GM18505 (cell line): ENCODE measurements around the gene NXPH4.

Experiments
- ATAC-seq: cut with Tn5 transposase; IDR thresholded peaks from one replicate; pipeline ENCODE4 v1.9.1; 2021; ENCODE audit not compliant: unreplicated experiment
- POLR2A ChIP-seq: IDR thresholded peaks from 4 replicates; pipeline ENCODE4 v1.6.1; 2011; ENCODE audit warnings: borderline replicate concordance; ENCODE audit not compliant: insufficient read depth, insufficient read length; ENCODE audit errors: extremely low read depth

The NXPH4 gene

DNA sequence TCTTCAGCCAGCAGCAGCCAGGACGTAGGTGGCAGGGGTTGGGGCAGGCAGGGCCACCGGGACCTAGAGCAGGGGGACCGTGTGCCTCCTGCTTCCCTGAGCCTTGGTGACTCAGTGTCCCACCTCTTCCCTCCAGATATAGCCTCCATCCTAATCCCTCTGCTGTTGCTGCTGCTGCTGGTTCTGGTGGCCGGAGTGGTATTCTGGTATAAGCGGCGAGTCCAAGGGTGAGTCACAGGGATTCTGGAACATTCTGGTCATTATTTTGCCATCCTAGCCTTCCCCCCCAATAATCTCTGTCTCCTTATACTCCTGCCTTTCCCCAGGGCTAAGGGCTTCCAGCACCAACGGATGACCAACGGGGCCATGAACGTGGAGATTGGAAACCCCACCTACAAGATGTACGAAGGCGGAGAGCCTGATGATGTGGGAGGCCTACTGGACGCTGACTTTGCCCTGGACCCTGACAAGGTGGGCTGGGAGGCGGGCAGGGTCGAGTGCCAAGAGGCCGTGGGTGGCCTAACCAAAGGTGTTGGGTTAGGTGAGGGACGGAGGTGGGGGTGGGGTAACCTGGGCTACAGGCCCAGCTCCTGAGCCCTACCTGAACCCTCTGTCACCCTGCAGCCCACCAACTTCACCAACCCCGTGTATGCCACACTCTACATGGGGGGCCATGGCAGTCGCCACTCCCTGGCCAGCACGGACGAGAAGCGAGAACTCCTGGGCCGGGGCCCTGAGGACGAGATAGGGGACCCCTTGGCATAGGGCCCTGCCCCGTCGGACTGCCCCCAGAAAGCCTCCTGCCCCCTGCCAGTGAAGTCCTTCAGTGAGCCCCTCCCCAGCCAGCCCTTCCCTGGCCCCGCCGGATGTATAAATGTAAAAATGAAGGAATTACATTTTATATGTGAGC is 4.5 kb upstream of the NXPH4 start:
- no peak for ATAC-seq
- TF ChIP-seq POLR2A: no peak

DNA sequence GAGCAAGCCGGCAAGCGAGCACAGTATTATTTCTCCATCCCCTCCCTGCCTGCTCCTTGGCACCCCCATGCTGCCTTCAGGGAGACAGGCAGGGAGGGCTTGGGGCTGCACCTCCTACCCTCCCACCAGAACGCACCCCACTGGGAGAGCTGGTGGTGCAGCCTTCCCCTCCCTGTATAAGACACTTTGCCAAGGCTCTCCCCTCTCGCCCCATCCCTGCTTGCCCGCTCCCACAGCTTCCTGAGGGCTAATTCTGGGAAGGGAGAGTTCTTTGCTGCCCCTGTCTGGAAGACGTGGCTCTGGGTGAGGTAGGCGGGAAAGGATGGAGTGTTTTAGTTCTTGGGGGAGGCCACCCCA is 3.9 kb upstream of the NXPH4 start:
- no peak for ATAC-seq
- TF ChIP-seq POLR2A: no peak

- no peak for ATAC-seq
- TF ChIP-seq POLR2A: no peak
Observed at GRCh38 chr12:57213058-57213715, 3.4 kb upstream of the NXPH4 start.

DNA sequence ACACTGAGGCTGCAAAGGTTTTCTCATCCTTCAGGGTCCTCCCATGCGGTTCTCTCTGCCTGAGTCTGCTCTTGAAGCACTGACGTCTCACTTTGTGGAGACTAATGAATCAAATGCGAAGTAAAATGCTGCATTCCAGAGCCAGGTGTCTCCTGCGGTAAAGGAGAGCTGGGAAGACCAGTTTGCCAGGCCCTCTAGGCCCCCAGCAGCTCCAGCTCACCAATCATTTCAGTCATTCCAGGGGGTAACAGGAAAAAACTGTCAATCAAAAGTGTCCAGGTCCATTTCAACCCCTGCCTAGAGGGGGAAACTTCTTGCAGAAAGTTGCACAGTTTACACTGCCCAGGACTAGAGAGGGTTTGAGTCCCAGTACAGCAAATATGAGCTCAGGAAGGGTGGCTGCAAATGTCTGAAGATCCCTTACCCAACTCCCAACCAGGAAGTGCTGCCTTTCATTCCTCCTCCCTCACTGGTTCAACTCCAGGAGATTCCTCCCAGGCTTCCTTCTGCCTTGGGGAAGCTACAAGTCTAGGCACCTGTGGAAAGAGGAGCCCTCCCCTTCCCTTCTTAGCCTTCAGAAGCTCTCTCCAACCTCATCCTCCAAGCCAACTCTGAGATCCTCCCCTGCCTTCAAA is 2.7 kb upstream of the NXPH4 start:
- no peak for ATAC-seq
- no peak for TF ChIP-seq POLR2A

DNA sequence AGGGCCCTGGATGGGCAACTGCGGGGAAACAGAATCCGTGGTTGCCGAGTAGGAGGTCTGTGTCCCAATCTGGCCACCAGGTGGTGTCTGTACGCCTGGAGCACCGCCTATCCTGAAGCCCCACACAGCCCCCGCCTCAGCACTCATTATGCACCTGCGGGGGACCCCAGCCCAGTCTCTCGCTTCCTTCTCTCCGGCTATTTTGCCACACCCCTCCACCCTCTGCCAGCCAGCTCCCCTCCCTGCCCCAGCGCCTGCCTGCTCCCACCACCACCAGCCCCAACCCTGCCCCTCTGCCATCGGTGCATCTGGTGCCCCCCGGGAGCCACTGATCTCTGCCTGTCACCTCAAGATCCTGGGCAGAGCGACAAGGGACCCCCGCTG is 2.2 kb upstream of the NXPH4 start:
- no peak for ATAC-seq
- TF ChIP-seq POLR2A: no peak

GRCh38 chr12:57215065-57215464 is 1.5 kb upstream of the NXPH4 start:
- no peak for TF ChIP-seq POLR2A
- no peak for ATAC-seq

DNA sequence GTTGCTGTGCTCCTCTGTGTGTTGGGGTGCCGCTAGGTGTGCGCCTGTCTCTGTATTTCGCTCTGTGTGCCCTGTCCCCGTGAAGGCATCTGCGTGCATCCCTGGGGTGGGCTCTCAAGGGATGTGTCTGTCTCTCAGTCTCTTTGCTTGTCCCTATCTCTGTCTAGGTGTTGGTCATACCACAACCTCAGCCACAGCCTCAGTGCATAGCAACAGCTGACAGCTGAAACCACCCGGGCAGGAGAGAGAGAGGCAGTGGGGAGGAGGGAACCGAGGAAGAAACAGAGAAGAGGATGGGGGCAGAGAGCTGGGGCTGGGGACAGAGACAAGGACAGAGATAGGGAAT is 953 bp upstream of the NXPH4 start:
- TF ChIP-seq POLR2A: no peak
- ATAC-seq: no peak

- ATAC-seq: no peak
- no peak for TF ChIP-seq POLR2A
Observed at GRCh38 chr12:57216921-57217879, 606 bp downstream of the NXPH4 start.

- ATAC-seq: no peak
- TF ChIP-seq POLR2A: no peak
Observed at GRCh38 chr12:57218030-57218853, 1.6 kb downstream of the NXPH4 start.

DNA sequence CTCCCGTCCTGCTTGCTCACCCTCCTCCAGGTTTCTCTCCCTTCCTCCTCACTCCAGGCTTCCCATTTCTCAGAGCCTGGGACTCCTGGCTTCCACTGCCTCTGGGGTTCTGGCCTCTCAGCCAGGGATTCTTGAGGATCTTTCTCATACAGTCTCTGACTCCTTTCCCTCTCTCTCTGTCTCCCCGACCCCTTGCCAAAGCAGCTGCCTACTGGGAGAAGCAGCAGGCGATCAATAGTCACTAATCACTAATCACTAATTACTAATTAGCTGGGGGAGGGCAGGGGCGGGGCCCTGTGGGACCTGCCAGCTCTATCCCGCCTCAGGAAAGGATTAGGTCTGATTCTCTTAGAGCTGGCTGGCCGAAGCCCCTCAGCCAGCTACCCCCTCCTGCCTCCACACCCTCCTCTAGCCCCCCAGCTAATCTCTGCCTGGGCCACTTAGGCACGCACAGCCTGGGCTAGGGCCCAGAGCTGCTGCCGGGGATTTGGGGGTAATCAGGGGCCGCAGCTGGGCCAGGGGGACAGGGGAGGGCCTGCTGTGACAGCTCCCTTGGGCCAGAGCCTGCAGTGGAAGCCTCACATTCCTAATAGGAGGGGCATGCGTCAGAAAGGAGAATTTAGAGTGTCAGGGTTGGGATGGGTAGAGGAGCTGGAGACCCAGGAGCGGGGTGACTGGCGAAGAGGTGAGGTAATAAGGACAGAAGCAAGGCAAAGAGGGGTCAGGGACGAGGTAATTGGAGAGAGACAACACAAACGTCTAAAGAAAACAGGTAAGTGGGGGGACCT is 2.8 kb downstream of the NXPH4 start:
- no peak for ATAC-seq

DNA sequence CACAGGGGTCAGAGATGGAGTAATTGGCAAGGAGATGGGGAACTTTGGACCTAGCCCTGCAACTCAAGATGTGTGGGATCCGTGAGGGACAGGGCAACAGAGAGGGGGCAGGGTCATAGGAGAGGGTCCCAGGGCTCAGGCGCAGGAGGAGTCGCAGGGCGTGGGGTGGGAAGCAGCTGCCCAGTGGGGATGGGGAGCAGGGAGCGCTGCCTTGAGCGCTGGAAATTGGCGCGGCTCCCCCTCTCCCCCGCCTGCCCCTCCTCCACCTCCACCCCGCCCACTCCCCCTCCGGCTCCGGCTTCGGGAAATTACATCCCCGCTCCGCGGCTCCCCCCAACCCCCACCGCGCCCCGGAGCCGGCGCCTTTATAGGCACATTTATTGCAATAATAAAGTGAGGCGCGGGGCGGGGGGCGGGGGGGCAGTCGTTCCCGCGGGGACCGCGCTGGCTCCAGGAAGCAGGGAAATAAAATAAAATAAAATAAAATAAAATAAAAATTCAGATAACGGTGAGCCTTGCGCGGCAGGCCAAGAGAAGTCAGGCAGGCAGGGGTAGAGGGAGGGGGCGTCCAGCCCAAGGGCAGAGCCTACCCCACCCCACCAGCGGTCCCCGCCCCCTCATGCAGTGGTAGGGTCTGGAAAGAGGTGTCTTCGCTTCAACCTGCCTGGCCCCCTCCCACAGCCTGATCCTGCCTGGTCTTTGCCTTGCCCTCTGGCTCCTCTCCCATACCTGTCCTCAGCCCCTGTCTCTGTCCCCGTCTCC is 3.6 kb downstream of the NXPH4 start:
- no peak for ATAC-seq
- TF ChIP-seq POLR2A: no peak

More for the DNA sequence above, 2.8 kb downstream of the NXPH4 start:
- TF ChIP-seq POLR2A: no peak
